ENCODE results near the gene ARHGDIA. TPM values are rescaled to one million over a fixed set of nuclear protein-coding genes. Genes with fewer than 3 reads are reported as not detected.

ARHGDIA gene
- total RNA-seq, 4 donors from 2014 or later = 120 to 219 (median 169) TPM

DNA sequence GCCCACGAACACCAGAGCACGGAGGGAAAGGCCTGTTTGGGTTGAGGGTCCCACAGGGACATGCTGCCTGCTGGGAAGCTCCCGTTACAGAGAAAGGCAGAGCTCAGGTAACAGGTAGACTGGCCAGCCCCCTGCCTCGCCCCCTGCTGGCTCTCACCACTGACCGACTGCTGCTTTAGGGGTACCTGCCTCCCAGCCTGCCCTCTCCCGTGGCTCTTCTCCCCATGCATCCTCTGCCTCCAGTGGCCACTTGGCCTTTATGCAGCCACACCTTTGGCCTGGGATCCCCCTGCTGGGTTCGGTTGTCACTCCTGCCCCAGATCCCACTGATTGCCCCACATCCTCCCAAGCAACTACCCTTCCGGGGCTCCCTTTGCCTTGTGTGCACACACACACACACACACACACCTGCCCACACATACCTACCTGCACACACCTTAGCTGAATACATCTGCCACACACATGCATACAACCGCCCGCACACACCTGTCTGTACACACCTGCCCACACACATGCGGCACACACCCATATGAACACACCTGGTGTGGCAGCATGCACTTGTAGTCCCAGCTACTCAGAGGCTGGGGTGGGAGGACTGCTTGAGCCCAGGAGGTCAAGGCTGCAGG lies 45.2 kb downstream of the ARHGDIA start:
- TF ChIP-seq POLR2AphosphoS5 (IDR thresholded peaks at IDR 0.05) (no peak), EP300 (IDR thresholded peaks at IDR 0.05) (no peak), POLR2A (IDR thresholded peaks at IDR 0.05) (no peak)
- TF ChIP-seq, protein P1, sequence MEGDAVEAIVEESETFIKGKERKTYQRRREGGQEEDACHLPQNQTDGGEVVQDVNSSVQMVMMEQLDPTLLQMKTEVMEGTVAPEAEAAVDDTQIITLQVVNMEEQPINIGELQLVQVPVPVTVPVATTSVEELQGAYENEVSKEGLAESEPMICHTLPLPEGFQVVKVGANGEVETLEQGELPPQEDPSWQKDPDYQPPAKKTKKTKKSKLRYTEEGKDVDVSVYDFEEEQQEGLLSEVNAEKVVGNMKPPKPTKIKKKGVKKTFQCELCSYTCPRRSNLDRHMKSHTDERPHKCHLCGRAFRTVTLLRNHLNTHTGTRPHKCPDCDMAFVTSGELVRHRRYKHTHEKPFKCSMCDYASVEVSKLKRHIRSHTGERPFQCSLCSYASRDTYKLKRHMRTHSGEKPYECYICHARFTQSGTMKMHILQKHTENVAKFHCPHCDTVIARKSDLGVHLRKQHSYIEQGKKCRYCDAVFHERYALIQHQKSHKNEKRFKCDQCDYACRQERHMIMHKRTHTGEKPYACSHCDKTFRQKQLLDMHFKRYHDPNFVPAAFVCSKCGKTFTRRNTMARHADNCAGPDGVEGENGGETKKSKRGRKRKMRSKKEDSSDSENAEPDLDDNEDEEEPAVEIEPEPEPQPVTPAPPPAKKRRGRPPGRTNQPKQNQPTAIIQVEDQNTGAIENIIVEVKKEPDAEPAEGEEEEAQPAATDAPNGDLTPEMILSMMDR (IDR thresholded peaks at IDR 0.05) = no peak
- Histone ChIP-seq H3K27ac (no peak overlapping the region), H3K9me3 (no peaks in the 10 kb centered on the region), H3K27me3 (no peaks in the 10 kb centered on the region), H3K36me3 (peaks cover 0 to 28% of the 10 kb centered on the region in 2 donors), H3K4me3 (no peak overlapping the region), H3K4me1 (peaks cover 0 to 62% (median 11%) of the 10 kb centered on the region in 3 donors)
- no peak for ATAC-seq
- WGBS, 2 donors (ENCODE audit: low coverage in 1 of 2) = 79 to 83% methylated on average over 1 to 8 of the region's 11 CpGs

DNA sequence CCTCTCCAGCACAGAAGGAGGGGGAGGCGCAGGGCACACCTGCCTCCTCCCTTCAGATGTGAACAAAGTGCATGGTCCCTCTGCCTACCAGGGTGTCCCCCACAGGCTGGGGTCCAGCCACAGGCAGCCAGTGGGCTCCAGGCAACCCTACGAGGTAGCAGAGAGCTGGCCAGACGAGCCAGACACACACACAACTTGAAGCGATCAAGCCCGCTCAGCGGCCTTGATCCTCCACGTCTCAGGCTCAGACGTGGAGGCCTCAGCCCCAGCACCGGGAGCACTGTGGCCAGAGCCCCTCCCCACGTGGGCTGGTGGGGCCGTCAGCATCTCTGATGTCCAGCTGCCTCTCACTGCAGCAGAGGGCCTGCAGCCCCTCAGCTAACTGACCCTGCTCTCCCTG lies 46.5 kb downstream of the ARHGDIA start:
- H3K27me3 ChIP-seq = peaks cover 6% of the 10 kb centered on the region
- no CpG with 5 or more reads among the region's 11 CpGs for WGBS, 2 donors (ENCODE audit: low coverage in 1 of 2)
- H3K9me3 ChIP-seq = no peaks in the 10 kb centered on the region
- ATAC-seq = no peak
- no peak for TF ChIP-seq EP300 (IDR thresholded peaks at IDR 0.05)
- TF ChIP-seq POLR2A (IDR thresholded peaks at IDR 0.05) = no peak
- no peak for TF ChIP-seq POLR2AphosphoS5 (IDR thresholded peaks at IDR 0.05)
- TF ChIP-seq, protein P1 (IDR thresholded peaks at IDR 0.05) = no peak
- no peak overlapping the region for H3K4me3 ChIP-seq
- H3K36me3 ChIP-seq = peaks cover 0 to 28% of the 10 kb centered on the region in 2 donors
- H3K4me1 ChIP-seq = peaks cover 0 to 52% (median 11%) of the 10 kb centered on the region in 3 donors
- no peak overlapping the region for H3K27ac ChIP-seq

DNA sequence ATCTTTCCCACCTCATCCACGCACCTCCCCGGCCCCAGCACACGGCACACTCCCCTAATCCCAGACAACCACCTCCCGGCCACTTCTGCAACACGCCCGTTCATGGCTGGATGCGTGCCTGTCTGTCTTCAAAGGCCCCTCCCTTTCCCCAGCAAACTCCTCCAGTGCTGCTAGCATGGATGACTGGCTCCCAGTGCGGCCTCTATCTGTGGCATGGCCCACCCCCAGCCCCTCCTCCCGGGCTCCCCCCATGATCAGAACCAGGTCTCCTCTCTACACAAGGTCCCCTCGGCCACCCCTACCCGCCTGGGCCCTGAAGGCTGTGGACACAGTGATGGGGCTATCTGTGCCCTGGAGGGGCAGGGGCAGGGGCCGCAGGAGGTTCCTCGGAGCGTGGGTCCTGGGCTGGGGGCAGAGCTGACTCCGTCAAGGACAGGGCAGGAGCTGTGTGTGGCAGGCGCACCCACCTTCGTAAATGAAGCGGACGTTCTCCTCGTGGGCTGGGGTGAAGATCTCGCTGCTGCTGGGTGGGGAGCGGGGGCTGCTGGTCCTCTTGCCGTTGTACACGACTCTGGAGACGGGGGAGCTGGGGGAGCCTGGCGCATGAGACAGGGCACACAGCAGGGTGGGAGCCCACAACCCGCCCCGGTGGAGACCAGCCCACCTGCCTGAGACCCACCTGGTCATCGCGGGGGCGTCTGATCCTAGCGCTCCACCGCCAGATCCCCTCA lies 47.2 kb downstream of the ARHGDIA start:
- WGBS, 2 donors (ENCODE audit: low coverage in 1 of 2) = 79% methylated on average over 7 of the region's 33 CpGs; no CpG with 5 or more reads in 1 of the 2 donors
- no peak for ATAC-seq
- Histone ChIP-seq H3K27ac (no peak overlapping the region), H3K9me3 (no peaks in the 10 kb centered on the region), H3K36me3 (peaks cover 0 to 28% of the 10 kb centered on the region in 2 donors), H3K27me3 (peaks cover 12% of the 10 kb centered on the region), H3K4me3 (no peak overlapping the region), H3K4me1 (peaks cover 0 to 46% (median 11%) of the 10 kb centered on the region in 3 donors)
- no peak for TF ChIP-seq EP300 (IDR thresholded peaks at IDR 0.05)
- no peak for TF ChIP-seq POLR2AphosphoS5 (IDR thresholded peaks at IDR 0.05)
- TF ChIP-seq, protein P1 (IDR thresholded peaks at IDR 0.05) = no peak
- TF ChIP-seq POLR2A (IDR thresholded peaks at IDR 0.05) = no peak

DNA sequence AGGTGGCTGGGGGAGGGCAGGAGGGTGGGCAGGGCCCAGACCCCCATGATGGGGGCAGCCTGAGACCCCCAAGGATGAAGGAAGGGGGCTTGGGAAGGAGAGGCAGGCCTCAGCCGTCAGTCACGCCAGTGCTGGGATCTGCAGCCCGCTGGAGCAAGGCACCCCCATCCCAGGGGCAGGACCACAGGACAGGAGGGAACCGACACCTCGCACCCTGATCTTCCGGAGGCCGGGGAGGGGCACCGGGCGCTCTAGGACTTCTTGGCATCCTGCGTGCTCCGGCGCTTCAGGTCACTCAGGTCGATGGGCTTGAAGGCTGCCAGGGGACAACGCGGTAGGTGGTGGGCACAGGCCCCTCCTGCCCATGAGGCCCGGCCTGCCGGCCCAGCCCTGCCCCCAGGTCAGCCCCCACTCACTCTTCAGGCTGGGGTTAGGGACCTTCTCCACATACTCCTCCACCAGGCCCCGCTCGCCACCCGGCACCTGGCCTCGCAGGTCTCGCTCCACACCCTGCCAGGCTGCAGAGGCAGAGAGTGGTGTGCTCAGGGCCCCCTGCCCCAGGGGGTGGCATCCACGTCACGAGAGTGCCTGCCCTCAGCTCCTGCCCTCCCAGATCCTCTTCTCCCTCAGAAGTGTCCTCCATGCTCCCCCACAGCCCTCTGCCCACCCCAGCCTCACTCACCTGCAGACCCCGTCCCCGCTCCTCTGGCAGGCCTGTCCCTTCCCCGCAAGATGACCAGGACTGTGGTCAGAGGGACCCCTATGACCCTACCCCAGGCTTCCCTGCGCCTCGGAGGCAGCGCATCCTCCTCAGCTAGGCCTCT lies 47.9 kb downstream of the ARHGDIA start:
- Histone ChIP-seq H3K9me3 (no peaks in the 10 kb centered on the region), H3K27ac (peak overlapping the region in 2 of 4 donors; percentile 76 to 79), H3K4me3 (no peak overlapping the region), H3K27me3 (peaks cover 14% of the 10 kb centered on the region), H3K36me3 (peaks cover 0 to 28% of the 10 kb centered on the region in 2 donors), H3K4me1 (peaks cover 0 to 38% (median 11%) of the 10 kb centered on the region in 3 donors)
- no peak for ATAC-seq
- TF ChIP-seq EP300 (IDR thresholded peaks at IDR 0.05) (no peak), POLR2A (IDR thresholded peaks at IDR 0.05) (no peak), POLR2AphosphoS5 (IDR thresholded peaks at IDR 0.05) (no peak)
- TF ChIP-seq, protein P1 (IDR thresholded peaks at IDR 0.05) = no peak
- no CpG with 5 or more reads among the region's 30 CpGs for WGBS, 2 donors (ENCODE audit: low coverage in 1 of 2)
